Mucosa of descending colon (tissue), 3 donors: ENCODE measurements around the gene TMEM42. TPM values are rescaled to one million over a fixed set of nuclear protein-coding genes. Genes with fewer than 3 reads are reported as not detected.
"Not testable (repeated sequence)": the region's sequence is repeated elsewhere in the genome, so short reads cannot be mapped to it uniquely, and the experiment has no call there.

Source experiments
- ATAC-seq: fragments of 200-7000 bp; cut with Tn5 transposase; one replicate; pipeline ENCODE4 v1.9.1; 2020; ENCODE audit warnings: mild to moderate bottlenecking, moderate library complexity
- DNase-seq, 3 donors: peaks; one replicate each; pipeline ENCODE4 v3.0.0-alpha.2; 2020
- H3K36me3 ChIP-seq: fragments of 200-600 bp; one replicate; pipeline ENCODE4 v1.8.0; 2021; ENCODE audit warnings: low read depth, mild to moderate bottlenecking
- H3K4me1 ChIP-seq: fragments of 200-600 bp; one replicate; pipeline ENCODE4 v1.8.0; 2021; ENCODE audit warnings: low read depth, mild to moderate bottlenecking
- H3K4me3 ChIP-seq: fragments of 200-600 bp; one replicate; pipeline ENCODE4 v1.8.0; 2021; ENCODE audit warnings: mild to moderate bottlenecking
- H3K9me3 ChIP-seq: fragments of 200-600 bp; one replicate; pipeline ENCODE4 v1.8.0; 2021; ENCODE audit warnings: mild to moderate bottlenecking
- CTCF ChIP-seq: fragments of 200-600 bp; IDR thresholded peaks from one replicate; pipeline ENCODE4 v1.8.0; 2022; ENCODE audit warnings: antibody characterized with exemption, mild to moderate bottlenecking
- intact Hi-C, 2 donors: fragments of 100-400 bp; cut with DNase I in 1 of 2; cut with micrococcal nuclease in 1 of 2; formaldehyde crosslinking; loops; one replicate each; pipeline versions ENCODE4 v1.11.0 to v1.11.1; 2022; cut with DNase I, micrococcal nuclease
- long read RNA-seq, 2 donors: library from polyadenylated mRNA; unstranded; transcript quantifications; one replicate each; pipeline ENCODE4 v2.0.0, GENCODE V29; 2019 to 2021
- total RNA-seq, 3 donors: library from RNA; stranded (reverse); fragmentation: NEBNext Ultra II Directional in 2 of 3; extraction: Animal tissue kit (Norgen Biotek cat#: 25700) in 2 of 3; gene quantifications; one replicate each; pipeline versions ENCODE4 v1.2.1 to v1.2.4, GENCODE V29; 2021 to 2023
- donor health status: DM: no; HTN: no; CAD: no; lungs with moderate emphysema.
- donor health status: DM: no; HTN: no; CAD: no.
- donor health status: DM: no; HTN: yes; CAD: no.

The TMEM42 gene
- total RNA-seq: 10 to 100 TPM in 2 of 3 donors, 1 to 10 TPM in 1; 7.8 to 11.2 (median 10.0) TPM
- long read RNA-seq, donor 1, partial matches to known transcripts: 0 of 4 reads
- long read RNA-seq, donor 1, other reads (novel, unspliced or antisense): 1 of 4 reads
- long read RNA-seq, donor 2, partial matches to known transcripts: 0 of 5 reads
- long read RNA-seq, donor 2, other reads (novel, unspliced or antisense): 4 of 5 reads

DNA sequence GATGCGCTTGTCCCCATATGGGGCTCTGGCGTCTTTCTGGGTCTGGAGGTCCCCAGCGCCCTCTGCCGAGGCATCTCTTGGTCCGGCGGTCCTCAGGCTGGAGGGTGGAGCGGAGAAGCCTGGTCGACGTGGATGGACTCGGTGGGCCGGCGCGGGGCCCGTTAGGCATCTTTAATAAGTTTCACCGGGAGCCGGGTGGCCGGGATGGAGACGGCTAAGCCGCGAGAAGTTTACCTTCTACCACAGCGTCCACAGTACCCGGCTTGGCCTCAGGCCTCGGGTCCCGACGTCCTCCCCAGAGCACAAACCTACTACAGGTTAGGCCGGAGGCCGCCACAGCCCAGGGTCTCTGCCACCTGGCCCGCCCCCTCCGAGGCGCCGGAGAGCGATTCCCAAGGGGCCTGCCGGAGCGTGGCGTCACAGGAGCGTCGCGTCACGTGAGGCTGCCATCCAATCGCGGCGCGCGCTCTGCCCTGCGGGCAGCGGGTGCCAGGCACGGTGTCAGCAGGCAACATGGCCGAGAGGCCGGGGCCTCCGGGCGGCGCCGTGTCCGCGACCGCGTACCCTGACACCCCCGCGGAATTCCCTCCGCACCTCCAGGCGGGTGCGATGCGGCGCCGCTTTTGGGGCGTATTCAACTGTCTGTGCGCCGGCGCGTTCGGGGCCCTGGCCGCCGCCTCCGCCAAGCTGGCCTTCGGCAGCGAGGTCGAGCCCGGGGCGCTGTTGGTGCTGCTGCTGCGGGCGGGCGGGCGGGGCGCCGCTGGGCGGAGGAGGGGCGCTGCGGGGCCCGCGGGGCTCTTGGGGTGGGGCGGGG is at the start of gene TMEM42:
Gene TMEM42, plus strand, starts transcription at position 501 of the 814 bp plus-strand sequence. Its CDS starts 13 bp downstream, at position 514.
- peak; percentile 91 to 93 (median 92) for DNase-seq
- H3K4me3 ChIP-seq: peak within 1 kb of the TSS; percentile 51
- no peak for TF ChIP-seq CTCF
- peaks cover 3% of the 10 kb centered on the region for H3K9me3 ChIP-seq
- peaks cover 7% of the 10 kb centered on the region for H3K4me1 ChIP-seq
- ATAC-seq: peak; percentile 99
- H3K36me3 ChIP-seq: no peaks in the 10 kb centered on the region
- intact Hi-C loops: no loop called here

DNA sequence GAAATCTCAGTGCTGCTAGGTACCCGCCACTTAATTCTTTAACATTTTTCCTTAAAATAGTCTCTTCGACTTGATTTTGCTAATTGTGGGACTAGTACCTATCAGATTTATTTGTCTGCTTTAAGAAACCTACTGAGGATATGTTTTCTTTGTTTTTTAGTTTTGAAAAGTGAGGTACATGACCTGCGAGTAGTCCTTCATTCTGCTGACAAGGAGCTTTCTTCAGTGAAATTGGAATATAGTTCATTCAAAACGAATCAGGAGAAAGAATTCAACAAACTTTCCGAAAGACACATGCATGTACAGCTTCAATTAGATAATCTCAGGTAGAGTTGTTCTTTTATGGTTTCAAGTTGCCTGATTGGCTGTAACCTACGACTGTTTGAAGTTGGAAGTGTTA is 47.0 kb upstream of the TMEM42 start:
- intact Hi-C loops: no loop called here
- no peak for TF ChIP-seq CTCF
- Histone ChIP-seq H3K9me3 (no peaks in the 10 kb centered on the region), H3K36me3 (no peaks in the 10 kb centered on the region), H3K4me1 (no peaks in the 10 kb centered on the region), H3K4me3 (no peak overlapping the region)
- DNase-seq: no peak
- no peak for ATAC-seq

DNA sequence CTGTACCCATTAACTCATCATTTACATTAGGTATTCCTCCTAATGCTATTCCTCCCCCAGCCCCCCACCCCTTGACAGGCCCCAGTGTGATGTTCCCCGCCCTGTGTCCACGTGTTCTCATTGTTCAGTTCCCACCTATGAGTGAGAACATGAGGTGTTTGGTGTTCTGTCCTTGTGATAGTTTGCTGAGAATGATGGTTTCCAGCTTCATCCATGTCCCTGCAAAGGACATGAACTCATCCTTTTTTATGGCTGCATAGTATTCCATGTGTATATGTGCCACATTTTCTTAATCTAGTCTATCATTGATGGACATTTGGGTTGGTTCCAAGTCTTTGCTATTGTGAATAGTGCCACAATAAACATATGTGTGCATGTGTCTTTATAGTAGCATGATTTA is 45.4 kb upstream of the TMEM42 start:
- H3K4me3 ChIP-seq, H3K4me1 ChIP-seq, intact Hi-C loops, H3K9me3 ChIP-seq, ATAC-seq, H3K36me3 ChIP-seq, DNase-seq: not testable (repeated sequence)

DNA sequence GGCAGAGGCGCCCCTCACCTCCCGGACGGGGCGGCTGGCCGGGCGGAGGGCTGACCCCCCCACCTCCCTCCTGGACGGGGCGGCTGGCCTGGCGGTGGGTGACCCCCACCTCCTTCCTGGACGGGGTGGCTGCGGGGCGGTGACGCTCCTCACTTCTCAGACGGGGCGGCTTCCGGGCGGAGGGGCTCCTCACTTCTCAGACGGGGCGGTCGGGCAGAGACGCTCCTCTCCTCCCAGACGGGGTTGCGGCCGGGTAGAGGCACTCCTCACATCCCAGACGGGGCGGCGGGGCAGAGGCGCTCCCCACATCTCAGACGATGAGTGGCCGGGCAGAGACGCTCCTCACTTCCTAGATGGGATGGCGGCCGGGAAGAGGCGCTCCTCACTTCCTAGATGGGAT is 40.5 kb upstream of the TMEM42 start:
- not testable (repeated sequence) for DNase-seq, ATAC-seq

GRCh38 chr3:44825264-44825925 is 36.3 kb upstream of the TMEM42 start:
- no peak for ATAC-seq
- TF ChIP-seq CTCF: no peak
- H3K36me3 ChIP-seq: no peaks in the 10 kb centered on the region
- no peak for DNase-seq
- H3K4me3 ChIP-seq: no peak overlapping the region
- H3K4me1 ChIP-seq: no peaks in the 10 kb centered on the region
- H3K9me3 ChIP-seq: no peaks in the 10 kb centered on the region
- intact Hi-C loops: no loop called here

More for the DNA sequence above, 40.5 kb upstream of the TMEM42 start:
- intact Hi-C loops, H3K36me3 ChIP-seq, H3K4me3 ChIP-seq, H3K9me3 ChIP-seq, H3K4me1 ChIP-seq: not testable (repeated sequence)

GRCh38 chr3:44827196-44827595 is 34.5 kb upstream of the TMEM42 start:
- H3K36me3 ChIP-seq: no peaks in the 10 kb centered on the region
- DNase-seq: no peak
- no peak for TF ChIP-seq CTCF
- intact Hi-C loops: no loop called here
- H3K4me3 ChIP-seq: no peak overlapping the region
- no peaks in the 10 kb centered on the region for H3K4me1 ChIP-seq
- ATAC-seq: no peak
- H3K9me3 ChIP-seq: no peaks in the 10 kb centered on the region
